Endothelial cell (in vitro differentiated cells): ENCODE results near the gene LZTR1. TPM values are rescaled to one million over a fixed set of nuclear protein-coding genes. Genes with fewer than 3 reads are reported as not detected.

ENCODE experiments used
- DNase-seq: peaks from one replicate; pipeline ENCODE4 v3.0.0; 2021; ENCODE audit warnings: low spot score
- H3K27ac Mint-ChIP-seq: one replicate; pipeline ENCODE4 v1.8.0; 2021; ENCODE audit warnings: mixed read lengths, inconsistent platforms; ENCODE audit not compliant: unreplicated experiment
- H3K27me3 Mint-ChIP-seq: one replicate; pipeline ENCODE4 v1.8.0; 2021; ENCODE audit warnings: mild to moderate bottlenecking, moderate library complexity, mixed read lengths, inconsistent platforms; ENCODE audit not compliant: unreplicated experiment
- H3K36me3 Mint-ChIP-seq: one replicate; pipeline ENCODE4 v1.8.0; 2021; ENCODE audit warnings: mild to moderate bottlenecking, low read depth, mixed read lengths, inconsistent platforms; ENCODE audit not compliant: unreplicated experiment
- H3K4me1 Mint-ChIP-seq: one replicate; pipeline ENCODE4 v1.8.0; 2021; ENCODE audit warnings: mild to moderate bottlenecking, mixed read lengths, inconsistent platforms; ENCODE audit not compliant: unreplicated experiment
- H3K4me3 Mint-ChIP-seq: one replicate; pipeline ENCODE4 v1.8.0; 2021; ENCODE audit warnings: mild to moderate bottlenecking, mixed read lengths, inconsistent platforms; ENCODE audit not compliant: unreplicated experiment
- H3K9me3 Mint-ChIP-seq: one replicate; pipeline ENCODE4 v1.8.0; 2021; ENCODE audit warnings: mixed read lengths, inconsistent platforms; ENCODE audit not compliant: unreplicated experiment
- CTCF ChIP-seq: fragments of 200-600 bp; sonication (generic); IDR thresholded peaks from one replicate; pipeline ENCODE4 v1.5.0; 2021; ENCODE audit warnings: antibody characterized with exemption; ENCODE audit not compliant: unreplicated experiment
- total RNA-seq: library from RNA; stranded (reverse); fragmentation: NEBNext Ultra II Directional; extraction: Animal tissue kit (Norgen Biotek cat#: 25700); gene quantifications from one replicate; pipeline ENCODE4 v1.2.1, GENCODE V29; 2021; ENCODE audit not compliant: unreplicated experiment

Gene LZTR1
- total RNA-seq, 1 donor from 2014 or later, result 113 TPM

GRCh38 chr22:20974336-20974955 is 7.7 kb upstream of the LZTR1 start:
- no peaks in the 10 kb centered on the region for H3K36me3 Mint-ChIP-seq
- peaks cover 11% of the 10 kb centered on the region for H3K27me3 Mint-ChIP-seq
- no peak overlapping the region for H3K4me3 Mint-ChIP-seq
- H3K4me1 Mint-ChIP-seq, result peaks cover 4% of the 10 kb centered on the region
- TF ChIP-seq CTCF, result no peak
- H3K27ac Mint-ChIP-seq, result no peak overlapping the region
- H3K9me3 Mint-ChIP-seq, result no peaks in the 10 kb centered on the region
- DNase-seq, result no peak

DNA sequence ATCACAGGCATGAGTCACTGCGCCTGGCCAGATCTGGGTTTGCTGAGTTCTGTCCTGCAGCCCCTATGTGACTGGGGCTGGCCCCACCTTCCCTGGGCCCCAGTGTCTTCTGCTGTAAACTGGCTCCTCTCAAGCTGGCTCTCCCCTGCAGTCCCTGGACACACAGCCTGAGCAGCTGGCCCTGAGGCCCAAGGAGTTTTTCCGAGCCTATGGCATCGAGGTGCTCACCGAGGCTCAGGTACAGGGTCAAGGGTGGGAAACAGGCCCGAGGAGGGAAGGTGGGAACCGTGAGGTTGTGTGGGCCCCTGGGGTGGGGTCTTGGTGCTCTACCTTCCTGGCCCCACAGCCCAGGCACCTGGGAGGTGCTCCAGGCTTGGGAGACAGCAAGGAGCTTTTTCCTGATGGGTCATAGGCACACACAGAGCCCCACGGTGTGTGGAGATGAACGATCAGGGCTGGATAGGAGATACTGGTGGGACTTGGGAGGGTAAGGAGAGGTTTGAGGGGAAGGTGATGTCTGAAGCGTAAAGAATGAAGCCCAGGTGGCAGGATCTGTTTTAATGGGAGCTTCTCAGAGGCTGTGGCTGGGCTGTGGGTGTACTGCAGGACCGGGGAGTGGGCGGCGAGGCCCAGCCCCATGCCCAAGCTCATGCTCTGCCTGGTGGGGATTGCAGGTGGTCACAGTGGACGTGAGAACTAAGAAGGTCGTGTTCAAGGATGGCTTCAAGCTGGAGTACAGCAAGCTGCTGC is 6.4 kb upstream of the LZTR1 start:
- Mint-ChIP-seq H3K36me3 (no peaks in the 10 kb centered on the region), H3K27me3 (peaks cover 17% of the 10 kb centered on the region), H3K9me3 (no peaks in the 10 kb centered on the region), H3K4me1 (peaks cover 6% of the 10 kb centered on the region), H3K27ac (no peak overlapping the region), H3K4me3 (peak overlapping the region; percentile 42)
- no peak for TF ChIP-seq CTCF
- no peak for DNase-seq

DNA sequence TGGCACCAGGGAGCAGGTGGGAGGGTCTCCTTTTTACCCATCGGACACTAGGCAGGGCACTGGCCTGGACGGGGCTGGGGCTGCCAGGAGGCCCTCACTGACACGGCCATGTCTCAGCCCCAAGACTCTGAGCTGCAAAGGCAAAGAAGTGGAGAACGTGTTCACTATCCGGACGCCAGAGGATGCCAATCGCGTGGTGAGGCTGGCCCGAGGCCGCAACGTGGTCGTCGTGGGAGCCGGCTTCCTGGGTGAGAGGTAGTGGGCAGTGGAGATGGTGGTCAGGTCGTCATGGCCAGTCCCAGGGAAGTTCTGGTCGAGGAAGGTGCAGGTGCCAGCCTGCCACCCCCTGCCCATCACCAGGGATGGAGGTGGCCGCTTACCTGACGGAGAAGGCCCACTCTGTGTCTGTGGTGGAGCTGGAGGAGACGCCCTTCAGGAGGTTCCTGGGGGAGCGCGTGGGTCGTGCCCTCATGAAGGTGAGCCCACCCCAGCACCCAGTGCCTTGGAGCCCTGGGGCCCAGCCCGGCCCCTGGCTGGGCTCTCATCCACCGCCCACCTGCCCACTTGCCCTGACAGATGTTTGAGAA is 5.7 kb upstream of the LZTR1 start:
- DNase-seq, result no peak
- TF ChIP-seq CTCF, result no peak
- Mint-ChIP-seq H3K36me3 (no peaks in the 10 kb centered on the region), H3K27ac (no peak overlapping the region), H3K4me1 (peaks cover 6% of the 10 kb centered on the region), H3K4me3 (no peak overlapping the region), H3K27me3 (peaks cover 17% of the 10 kb centered on the region), H3K9me3 (no peaks in the 10 kb centered on the region)

DNA sequence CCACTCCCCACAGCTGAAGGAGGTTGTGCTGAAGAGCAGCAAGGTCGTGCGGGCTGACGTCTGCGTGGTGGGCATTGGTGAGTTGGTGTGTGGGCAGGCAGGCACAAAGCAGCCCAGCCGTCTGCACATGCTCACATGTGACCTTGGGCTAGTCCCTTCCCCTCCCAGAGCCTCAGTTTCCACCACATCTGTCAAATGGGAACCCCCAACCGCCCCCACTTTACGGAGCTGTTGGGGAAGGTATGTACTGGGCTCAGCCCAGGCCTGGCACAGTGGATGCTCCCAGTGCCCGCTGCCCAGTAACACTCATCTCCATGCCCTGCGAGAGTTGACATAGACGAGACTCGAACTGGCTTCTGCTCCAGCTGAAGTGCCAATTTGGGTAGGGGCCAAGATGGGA is 5.1 kb upstream of the LZTR1 start:
- no peak overlapping the region for H3K27ac Mint-ChIP-seq
- TF ChIP-seq CTCF, result no peak
- peaks cover 6% of the 10 kb centered on the region for H3K4me1 Mint-ChIP-seq
- peaks cover 17% of the 10 kb centered on the region for H3K27me3 Mint-ChIP-seq
- H3K4me3 Mint-ChIP-seq, result no peak overlapping the region
- DNase-seq, result no peak
- no peaks in the 10 kb centered on the region for H3K9me3 Mint-ChIP-seq
- no peaks in the 10 kb centered on the region for H3K36me3 Mint-ChIP-seq
